Measurements from ENCODE around the gene SERPINA3.

DNA sequence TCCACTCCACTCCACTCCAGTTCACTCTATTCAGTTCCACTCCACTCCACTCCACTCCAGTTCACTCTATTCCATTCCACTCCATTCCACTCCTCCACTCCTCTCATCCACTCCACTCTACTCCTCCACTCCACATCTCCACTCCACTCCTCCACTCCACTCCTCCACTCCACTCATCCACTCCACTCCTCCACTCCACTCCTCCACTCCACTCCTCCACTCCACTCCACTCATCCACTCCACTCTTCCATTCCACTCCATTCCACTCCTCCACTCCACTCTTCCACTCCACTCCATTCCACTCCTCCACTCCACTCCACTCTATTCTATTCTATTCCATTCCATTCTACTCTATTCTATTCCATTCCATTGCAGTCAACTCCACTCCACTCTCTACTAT is 21.1 kb upstream of the SERPINA3 start:
- TF ChIP-seq USF2 (IDR thresholded peaks at IDR 0.05; ENCODE audit: borderline replicate concordance, low read depth, low read length) = no peak
- no peak for TF ChIP-seq CBX5 (IDR thresholded peaks at IDR 0.05; ENCODE audit: low read depth)
- TF ChIP-seq POLR2A (IDR thresholded peaks at IDR 0.05; ENCODE audit: low read depth, low read length) = no peak
- no peak for TF ChIP-seq CEBPB (IDR thresholded peaks at IDR 0.05; ENCODE audit: borderline replicate concordance in 1 of 2, low read depth in 2 of 2, low read length in 2 of 2)
- TF ChIP-seq, protein P1, sequence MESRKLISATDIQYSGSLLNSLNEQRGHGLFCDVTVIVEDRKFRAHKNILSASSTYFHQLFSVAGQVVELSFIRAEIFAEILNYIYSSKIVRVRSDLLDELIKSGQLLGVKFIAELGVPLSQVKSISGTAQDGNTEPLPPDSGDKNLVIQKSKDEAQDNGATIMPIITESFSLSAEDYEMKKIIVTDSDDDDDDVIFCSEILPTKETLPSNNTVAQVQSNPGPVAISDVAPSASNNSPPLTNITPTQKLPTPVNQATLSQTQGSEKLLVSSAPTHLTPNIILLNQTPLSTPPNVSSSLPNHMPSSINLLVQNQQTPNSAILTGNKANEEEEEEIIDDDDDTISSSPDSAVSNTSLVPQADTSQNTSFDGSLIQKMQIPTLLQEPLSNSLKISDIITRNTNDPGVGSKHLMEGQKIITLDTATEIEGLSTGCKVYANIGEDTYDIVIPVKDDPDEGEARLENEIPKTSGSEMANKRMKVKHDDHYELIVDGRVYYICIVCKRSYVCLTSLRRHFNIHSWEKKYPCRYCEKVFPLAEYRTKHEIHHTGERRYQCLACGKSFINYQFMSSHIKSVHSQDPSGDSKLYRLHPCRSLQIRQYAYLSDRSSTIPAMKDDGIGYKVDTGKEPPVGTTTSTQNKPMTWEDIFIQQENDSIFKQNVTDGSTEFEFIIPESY (IDR thresholded peaks at IDR 0.05) = no peak
- TF ChIP-seq ETV6 (conservative IDR thresholded peaks at IDR 0.05 in 1 of 2, IDR thresholded peaks at IDR 0.05 in 1 of 2; ENCODE audit: borderline replicate concordance in 1 of 2, low read depth in 1 of 2) = no peak
- TF ChIP-seq MEF2A (IDR thresholded peaks at IDR 0.05; ENCODE audit: insufficient read depth, low read depth, low read length) = no peak
- no peak for TF ChIP-seq ZNF24 (IDR thresholded peaks at IDR 0.05)
- no peak for TF ChIP-seq TAF1 (IDR thresholded peaks at IDR 0.05; ENCODE audit: borderline replicate concordance, low read depth, low read length)
- TF ChIP-seq, protein P2, sequence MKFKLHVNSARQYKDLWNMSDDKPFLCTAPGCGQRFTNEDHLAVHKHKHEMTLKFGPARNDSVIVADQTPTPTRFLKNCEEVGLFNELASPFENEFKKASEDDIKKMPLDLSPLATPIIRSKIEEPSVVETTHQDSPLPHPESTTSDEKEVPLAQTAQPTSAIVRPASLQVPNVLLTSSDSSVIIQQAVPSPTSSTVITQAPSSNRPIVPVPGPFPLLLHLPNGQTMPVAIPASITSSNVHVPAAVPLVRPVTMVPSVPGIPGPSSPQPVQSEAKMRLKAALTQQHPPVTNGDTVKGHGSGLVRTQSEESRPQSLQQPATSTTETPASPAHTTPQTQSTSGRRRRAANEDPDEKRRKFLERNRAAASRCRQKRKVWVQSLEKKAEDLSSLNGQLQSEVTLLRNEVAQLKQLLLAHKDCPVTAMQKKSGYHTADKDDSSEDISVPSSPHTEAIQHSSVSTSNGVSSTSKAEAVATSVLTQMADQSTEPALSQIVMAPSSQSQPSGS (IDR thresholded peaks at IDR 0.05; ENCODE audit: low read length) = no peak

All from GM12878 (cell line).